GM20431 (cell line): ENCODE data around the gene SOS2.

Experiments
- in situ Hi-C: fragments of 300-500 bp; cut with MseI, MboI; formaldehyde crosslinking; loops from one replicate; pipeline ENCODE4 v1.15.0; 2020; ENCODE audit warnings: low sequenced_read_pairs; ENCODE audit not compliant: unreplicated experiment

The SOS2 gene

GRCh38 chr14:50121486-50121885 lies 109.9 kb downstream of the SOS2 start:
- in situ Hi-C loops = no loop called here

GRCh38 chr14:50117456-50117855 lies 113.9 kb downstream of the SOS2 start:
- in situ Hi-C loops = no loop called here

- in situ Hi-C loops = no loop called here
Observed at GRCh38 chr14:50116966-50117365, 114.4 kb downstream of the SOS2 start.

GRCh38 chr14:50116181-50116956 lies 115.0 kb downstream of the SOS2 start, which contains the start of gene VCPKMT:
Gene VCPKMT (minus strand): TSS chr14:50116572. CDS start chr14:50116552, 20 bp downstream.
- in situ Hi-C loops = no loop called here

GRCh38 chr14:50113381-50114035 lies 117.9 kb downstream of the SOS2 start:
- in situ Hi-C loops = no loop called here

GRCh38 chr14:50110323-50111037 lies 120.9 kb downstream of the SOS2 start:
- in situ Hi-C loops = no loop called here

- in situ Hi-C loops = loop anchor here (10.0 kb wide), 1 partner anchor 235 kb away; no protein-coding TSS in a partner anchor
Observed at GRCh38 chr14:50109342-50109741, 122.0 kb downstream of the SOS2 start.

- in situ Hi-C loops = loop anchor here (10.0 kb wide), 1 partner anchor 233 kb away; no protein-coding TSS in a partner anchor
Observed at GRCh38 chr14:50107850-50108249, 123.5 kb downstream of the SOS2 start.

- in situ Hi-C loops = loop anchor here (10.0 kb wide), 1 partner anchor 231 kb away; no protein-coding TSS in a partner anchor
Observed at GRCh38 chr14:50106178-50106577, 125.2 kb downstream of the SOS2 start.

- in situ Hi-C loops = loop anchor here (10.0 kb wide), 1 partner anchor 229 kb away; no protein-coding TSS in a partner anchor
Observed at GRCh38 chr14:50103558-50103957, 127.8 kb downstream of the SOS2 start.

- in situ Hi-C loops = loop anchor here (10.0 kb wide), 1 partner anchor 227 kb away; no protein-coding TSS in a partner anchor
Observed at GRCh38 chr14:50101417-50101816, 130.0 kb downstream of the SOS2 start.

- in situ Hi-C loops = loop anchor here (10.0 kb wide), 1 partner anchor 226 kb away; no protein-coding TSS in a partner anchor
Observed at GRCh38 chr14:50100805-50101204, 130.6 kb downstream of the SOS2 start.

GRCh38 chr14:50099335-50099734 lies 132.0 kb downstream of the SOS2 start:
- in situ Hi-C loops = no loop called here

- in situ Hi-C loops = no loop called here
Observed at GRCh38 chr14:50095895-50096294, 135.5 kb downstream of the SOS2 start.

GRCh38 chr14:50094056-50094755 lies 137.2 kb downstream of the SOS2 start:
- in situ Hi-C loops = no loop called here

GRCh38 chr14:50093496-50093895 lies 137.9 kb downstream of the SOS2 start:
- in situ Hi-C loops = no loop called here

- in situ Hi-C loops = no loop called here
Observed at GRCh38 chr14:50092006-50092555, 139.3 kb downstream of the SOS2 start.

GRCh38 chr14:50091240-50091913 lies 140.0 kb downstream of the SOS2 start:
- in situ Hi-C loops = no loop called here

- in situ Hi-C loops = no loop called here
Observed at GRCh38 chr14:50089208-50089607, 142.2 kb downstream of the SOS2 start.
